Sigmoid colon (tissue), 4 donors: ENCODE results near the gene ITPK1.

Experiments used
- EP300 ChIP-seq, 4 donors: sonication (generic); formaldehyde crosslinking; IDR thresholded peaks; one replicate each; pipeline ENCODE4 v1.6.1; 2017; ENCODE audit warnings: antibody characterized with exemption in 4 of 4
- POLR2A ChIP-seq, 2 donors: fragments of 450-650 bp; IDR thresholded peaks; one replicate each; pipeline ENCODE4 v1.6.1; 2016; ENCODE audit warnings: antibody characterized with exemption in 2 of 2, mild to moderate bottlenecking in 2 of 2, moderate library complexity in 2 of 2
- TF ChIP-seq, protein P1 (sequence below), 4 experiments: fragments of 450-650 bp in 3 of 4; fragments of 200-600 bp in 1 of 4; IDR thresholded peaks; one replicate each; pipeline ENCODE4 v1.5.1; 2016 to 2019; ENCODE audit warnings: antibody characterized with exemption in 4 of 4, mild to moderate bottlenecking in 3 of 4, moderate library complexity in 2 of 4

DNA sequence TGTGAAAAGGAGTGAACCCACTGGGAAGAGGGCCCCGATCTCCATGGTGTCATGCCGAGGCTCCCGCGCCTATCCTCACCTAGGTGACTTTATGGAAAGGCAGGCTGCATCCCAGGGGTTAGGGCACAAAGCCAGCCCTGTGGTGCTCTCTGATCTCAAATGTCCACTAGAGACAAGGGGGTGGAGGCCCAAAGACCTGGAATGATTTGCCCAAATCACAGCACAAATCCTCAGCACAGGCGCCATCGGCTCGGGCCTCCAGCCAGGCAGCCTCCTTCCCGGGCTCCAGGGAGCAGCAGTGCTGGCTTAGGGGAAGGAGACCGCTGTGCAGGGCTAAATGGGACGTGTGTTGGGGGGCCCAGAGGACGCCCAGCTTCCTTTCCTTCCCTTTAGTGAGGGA, 175.2 kb downstream of the ITPK1 start:
- TF ChIP-seq, protein P1, sequence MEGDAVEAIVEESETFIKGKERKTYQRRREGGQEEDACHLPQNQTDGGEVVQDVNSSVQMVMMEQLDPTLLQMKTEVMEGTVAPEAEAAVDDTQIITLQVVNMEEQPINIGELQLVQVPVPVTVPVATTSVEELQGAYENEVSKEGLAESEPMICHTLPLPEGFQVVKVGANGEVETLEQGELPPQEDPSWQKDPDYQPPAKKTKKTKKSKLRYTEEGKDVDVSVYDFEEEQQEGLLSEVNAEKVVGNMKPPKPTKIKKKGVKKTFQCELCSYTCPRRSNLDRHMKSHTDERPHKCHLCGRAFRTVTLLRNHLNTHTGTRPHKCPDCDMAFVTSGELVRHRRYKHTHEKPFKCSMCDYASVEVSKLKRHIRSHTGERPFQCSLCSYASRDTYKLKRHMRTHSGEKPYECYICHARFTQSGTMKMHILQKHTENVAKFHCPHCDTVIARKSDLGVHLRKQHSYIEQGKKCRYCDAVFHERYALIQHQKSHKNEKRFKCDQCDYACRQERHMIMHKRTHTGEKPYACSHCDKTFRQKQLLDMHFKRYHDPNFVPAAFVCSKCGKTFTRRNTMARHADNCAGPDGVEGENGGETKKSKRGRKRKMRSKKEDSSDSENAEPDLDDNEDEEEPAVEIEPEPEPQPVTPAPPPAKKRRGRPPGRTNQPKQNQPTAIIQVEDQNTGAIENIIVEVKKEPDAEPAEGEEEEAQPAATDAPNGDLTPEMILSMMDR (IDR thresholded peaks at IDR 0.05), result no peak
- TF ChIP-seq EP300 (IDR thresholded peaks at IDR 0.05) (no peak), POLR2A (IDR thresholded peaks at IDR 0.05) (no peak)
